ENCODE measurements around the gene BIRC3. TPM values are rescaled to one million over a fixed set of nuclear protein-coding genes. Genes with fewer than 3 reads are reported as not detected.

BIRC3 gene
- total RNA-seq, 2 donors from 2014 or later = 0.04 to 0.07 TPM

DNA sequence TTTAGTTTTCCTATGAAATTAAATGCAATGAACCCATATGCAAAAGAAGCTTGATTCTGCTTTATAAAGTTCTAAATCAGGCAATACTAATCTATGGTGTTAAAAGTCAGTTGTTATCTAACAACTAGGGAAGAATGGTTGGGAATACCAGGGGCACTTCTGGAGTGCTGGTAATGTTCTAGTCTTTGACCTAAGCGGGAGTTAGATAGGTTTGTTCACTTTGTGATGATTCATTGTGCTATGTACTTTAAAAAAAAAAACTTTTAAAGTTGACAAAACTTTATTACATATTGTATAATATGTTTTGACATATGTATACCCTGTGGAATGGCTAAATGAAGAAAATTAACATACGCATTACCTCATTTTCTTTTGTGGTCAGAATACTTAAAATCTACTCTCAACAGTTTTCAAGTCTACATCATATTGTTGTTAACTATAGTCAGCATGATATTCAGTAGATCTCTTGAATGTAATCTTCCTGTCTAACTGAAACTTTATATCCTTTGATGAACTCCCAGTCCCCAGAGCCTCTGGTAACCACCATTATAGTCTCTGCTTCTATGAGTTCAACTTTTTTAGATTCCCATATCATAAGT lies 69.0 kb downstream of the BIRC3 start:
- H3K36me3 ChIP-seq (ENCODE audit: control insufficient read depth, insufficient read depth, low read length) = peaks cover 57% of the 10 kb centered on the region
- no peak overlapping the region for H3K27ac ChIP-seq (ENCODE audit: low read depth, low read length)
- no peak overlapping the region for H3K4me3 ChIP-seq (ENCODE audit: low read length)
- peaks cover 13% of the 10 kb centered on the region for H3K4me1 ChIP-seq (ENCODE audit: control insufficient read depth, insufficient read depth, low read length)
- H3K9me3 ChIP-seq (ENCODE audit: control insufficient read depth, low read length) = peaks cover 10% of the 10 kb centered on the region
- H3K4me3 Mint-ChIP-seq = no peak overlapping the region
- H3K9ac ChIP-seq (ENCODE audit: extremely low read depth, low read length, poor library complexity, severe bottlenecking) = no peak overlapping the region
- H3K27ac Mint-ChIP-seq = no peak overlapping the region
- peaks cover 55% of the 10 kb centered on the region for H3K4me1 Mint-ChIP-seq
- H3K36me3 Mint-ChIP-seq (ENCODE audit: low read depth) = peaks cover 46% of the 10 kb centered on the region
- H3K27me3 ChIP-seq (ENCODE audit: control insufficient read depth, insufficient read depth, low read length, poor library complexity, severe bottlenecking) = no peaks in the 10 kb centered on the region
- TF ChIP-seq, protein P1, sequence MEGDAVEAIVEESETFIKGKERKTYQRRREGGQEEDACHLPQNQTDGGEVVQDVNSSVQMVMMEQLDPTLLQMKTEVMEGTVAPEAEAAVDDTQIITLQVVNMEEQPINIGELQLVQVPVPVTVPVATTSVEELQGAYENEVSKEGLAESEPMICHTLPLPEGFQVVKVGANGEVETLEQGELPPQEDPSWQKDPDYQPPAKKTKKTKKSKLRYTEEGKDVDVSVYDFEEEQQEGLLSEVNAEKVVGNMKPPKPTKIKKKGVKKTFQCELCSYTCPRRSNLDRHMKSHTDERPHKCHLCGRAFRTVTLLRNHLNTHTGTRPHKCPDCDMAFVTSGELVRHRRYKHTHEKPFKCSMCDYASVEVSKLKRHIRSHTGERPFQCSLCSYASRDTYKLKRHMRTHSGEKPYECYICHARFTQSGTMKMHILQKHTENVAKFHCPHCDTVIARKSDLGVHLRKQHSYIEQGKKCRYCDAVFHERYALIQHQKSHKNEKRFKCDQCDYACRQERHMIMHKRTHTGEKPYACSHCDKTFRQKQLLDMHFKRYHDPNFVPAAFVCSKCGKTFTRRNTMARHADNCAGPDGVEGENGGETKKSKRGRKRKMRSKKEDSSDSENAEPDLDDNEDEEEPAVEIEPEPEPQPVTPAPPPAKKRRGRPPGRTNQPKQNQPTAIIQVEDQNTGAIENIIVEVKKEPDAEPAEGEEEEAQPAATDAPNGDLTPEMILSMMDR (conservative IDR thresholded peaks at IDR 0.05) = no peak
- no peaks in the 10 kb centered on the region for H3K9me3 Mint-ChIP-seq
- no peak for DNase-seq
- H3K27me3 Mint-ChIP-seq (ENCODE audit: insufficient read depth) = no peaks in the 10 kb centered on the region
- WGBS, 2 experiments (ENCODE audit: insufficient coverage in 1 of 2, insufficient read length in 1 of 2) = 100% methylated on average over 1 of the region's 2 CpGs; no CpG with 5 or more reads in 1 of the 2 experiments

DNA sequence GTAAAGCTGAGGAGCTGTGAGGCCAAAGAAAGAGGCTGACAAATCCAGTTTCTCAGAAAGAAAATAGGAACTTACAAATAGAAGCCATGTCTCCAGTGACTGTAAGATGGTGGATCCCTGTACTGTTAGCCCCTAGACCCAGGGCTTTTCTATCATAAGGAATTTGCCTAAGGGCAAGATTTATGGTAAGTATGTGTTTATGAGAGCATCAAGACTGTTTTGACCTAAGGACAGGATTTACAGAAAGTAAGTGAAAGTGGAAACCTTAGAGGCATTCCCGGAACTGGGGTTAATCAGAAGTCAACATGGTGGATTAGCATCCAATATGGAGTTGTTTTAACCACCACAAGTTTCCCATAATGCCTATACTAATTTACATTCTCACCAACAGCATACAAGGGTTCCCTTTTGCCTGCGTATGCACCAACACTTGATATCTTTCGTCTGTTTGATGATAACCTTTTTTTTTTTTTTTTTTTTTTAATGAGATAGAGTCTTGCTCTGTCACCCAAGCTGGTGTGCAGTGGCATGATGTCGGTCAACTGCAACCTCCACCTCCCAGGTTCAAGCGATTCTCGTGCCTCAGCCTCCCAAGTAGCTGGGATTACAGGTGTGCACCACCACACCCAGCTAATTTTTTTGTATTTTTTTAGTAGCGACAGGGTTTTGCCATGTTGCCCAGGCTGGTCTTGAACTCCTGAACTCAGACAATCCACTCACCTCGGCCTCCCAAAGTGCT lies 69.9 kb downstream of the BIRC3 start:
- 79 to 90% methylated on average over 5 to 7 of the region's 8 CpGs for WGBS, 2 experiments (ENCODE audit: insufficient coverage in 1 of 2, insufficient read length in 1 of 2)
- peaks cover 58% of the 10 kb centered on the region for H3K36me3 ChIP-seq (ENCODE audit: control insufficient read depth, insufficient read depth, low read length)
- DNase-seq = no peak
- peaks cover 10% of the 10 kb centered on the region for H3K9me3 ChIP-seq (ENCODE audit: control insufficient read depth, low read length)
- no peak overlapping the region for H3K9ac ChIP-seq (ENCODE audit: extremely low read depth, low read length, poor library complexity, severe bottlenecking)
- H3K27ac ChIP-seq (ENCODE audit: low read depth, low read length) = no peak overlapping the region
- H3K9me3 Mint-ChIP-seq = no peaks in the 10 kb centered on the region
- H3K27ac Mint-ChIP-seq = no peak overlapping the region
- H3K4me3 ChIP-seq (ENCODE audit: low read length) = no peak overlapping the region
- no peaks in the 10 kb centered on the region for H3K27me3 Mint-ChIP-seq (ENCODE audit: insufficient read depth)
- peaks cover 43% of the 10 kb centered on the region for H3K36me3 Mint-ChIP-seq (ENCODE audit: low read depth)
- H3K4me1 Mint-ChIP-seq = peaks cover 47% of the 10 kb centered on the region
- H3K4me1 ChIP-seq (ENCODE audit: control insufficient read depth, insufficient read depth, low read length) = peaks cover 13% of the 10 kb centered on the region
- no peak overlapping the region for H3K4me3 Mint-ChIP-seq
- TF ChIP-seq, protein P1 (conservative IDR thresholded peaks at IDR 0.05) = no peak
- no peaks in the 10 kb centered on the region for H3K27me3 ChIP-seq (ENCODE audit: control insufficient read depth, insufficient read depth, low read length, poor library complexity, severe bottlenecking)

Other genes with a start within 250 kb of the BIRC3 start
- gene YAP1, start 207.0 kb upstream of the BIRC3 start, total RNA-seq = 100 to 1,000 TPM; 224 to 228 TPM
- 10 to 100 TPM; 45.4 to 55.3 TPM for gene BIRC2, start 29.7 kb downstream of the BIRC3 start, total RNA-seq
- 100 to 1,000 TPM; 216 to 256 TPM for gene TMEM123, start 135.3 kb downstream of the BIRC3 start, total RNA-seq
- gene MMP7, start 213.3 kb downstream of the BIRC3 start, total RNA-seq = not detected

Measured in endodermal cell (in vitro differentiated cells).